Left lung (tissue), 10 donors: ENCODE measurements around the gene ARHGAP5. TPM values are rescaled to one million over a fixed set of nuclear protein-coding genes. Genes with fewer than 3 reads are reported as not detected.

Source experiments
- ATAC-seq: fragments of 200-7000 bp; cut with Tn5 transposase; one replicate; pipeline ENCODE4 v1.9.1; 2020; ENCODE audit warnings: moderate library complexity
- DNase-seq, 4 donors: peaks; one replicate each; pipeline ENCODE4 v3.0.0-alpha.2; 2013 to 2020
- H3K27ac ChIP-seq, 2 donors: fragments of 200-600 bp; sonication (generic) in 1 of 2; one replicate each; pipeline versions ENCODE4 v1.5.0 to v1.8.0; 2020 to 2021
- H3K27me3 ChIP-seq, 2 donors: fragments of 200-600 bp; sonication (generic) in 1 of 2; one replicate each; pipeline versions ENCODE4 v1.5.0 to v1.8.0; 2020 to 2021
- H3K36me3 ChIP-seq, 2 donors: fragments of 200-600 bp; sonication (generic) in 1 of 2; one replicate each; pipeline versions ENCODE4 v1.5.0 to v1.8.0; 2020 to 2021
- H3K4me1 ChIP-seq, 2 donors: fragments of 200-600 bp; one replicate each; pipeline ENCODE4 v1.8.0; 2021
- H3K4me3 ChIP-seq, 2 donors: fragments of 200-600 bp; sonication (generic) in 1 of 2; one replicate each; pipeline versions ENCODE4 v1.5.0 to v1.8.0; 2020 to 2021; ENCODE audit warnings: mild to moderate bottlenecking in 1 of 2
- H3K9me3 ChIP-seq, 2 donors: fragments of 200-600 bp; sonication (generic) in 1 of 2; one replicate each; pipeline versions ENCODE4 v1.5.0 to v1.8.0; 2020 to 2021
- CTCF ChIP-seq, 2 donors: fragments of 200-600 bp; sonication (generic) in 1 of 2; IDR thresholded peaks; one replicate each; pipeline versions ENCODE4 v1.5.0 to v1.8.0; 2021; ENCODE audit warnings: antibody characterized with exemption in 2 of 2
- intact Hi-C, 2 donors: fragments of 100-400 bp; cut with DNase I; formaldehyde crosslinking; loops; one replicate each; pipeline versions ENCODE4 v1.11.2 to v1.14.2; 2022
- polyA plus RNA-seq, 6 donors: library from polyadenylated mRNA; unstranded; fragments of 120-200 nt; gene quantifications; one replicate each; pipeline ENCODE4 v1.2.1, GENCODE V29; 2013; ENCODE audit not compliant: insufficient read length in 6 of 6
- total RNA-seq, 2 donors: library from RNA; stranded (reverse); fragmentation: NEBNext Ultra II Directional; extraction: Animal tissue kit (Norgen Biotek cat#: 25700); gene quantifications; one replicate each; pipeline ENCODE4 v1.2.1, GENCODE V29; 2021
- donor health status: DM: no; HTN: yes; CAD: no.
- donor health status: DM: no; HTN: no; CAD: no.

ARHGAP5 gene
- total and polyA plus RNA-seq, 8 donors: 74.4 to 103 (median 91.4) TPM

- no peaks in the 10 kb centered on the region for H3K36me3 ChIP-seq
- DNase-seq: no peak
- intact Hi-C loops: loop anchor here in 1 of 2 donors (5.0 kb wide), 1 partner anchor 177 kb away; no protein-coding TSS in a partner anchor
Measured at GRCh38 chr14:32074887-32075572, 2.1 kb upstream of the ARHGAP5 start.

GRCh38 chr14:32075672-32076277 is 1.3 kb upstream of the ARHGAP5 start:
- H3K27me3 ChIP-seq: no peaks in the 10 kb centered on the region
- intact Hi-C loops: no loop called here
- DNase-seq (peak in 3 of 4 donors; percentile 21 to 83 (median 64)), ATAC-seq (peak; percentile 19)
- H3K9me3 ChIP-seq: no peaks in the 10 kb centered on the region
- peak overlapping the region; percentile 91 to 97 for H3K27ac ChIP-seq
- peak overlapping the region; percentile 58 to 90 for H3K4me3 ChIP-seq
- peaks cover 0 to 30% of the 10 kb centered on the region in 2 donors for H3K4me1 ChIP-seq
- H3K36me3 ChIP-seq: no peaks in the 10 kb centered on the region
- no peak for TF ChIP-seq CTCF (IDR thresholded peaks at IDR 0.05)

More at GRCh38 chr14:32074887-32075572, 2.1 kb upstream of the ARHGAP5 start:
- no peaks in the 10 kb centered on the region for H3K27me3 ChIP-seq
- peaks cover 0 to 23% of the 10 kb centered on the region in 2 donors for H3K4me1 ChIP-seq
- no peak for ATAC-seq
- H3K27ac ChIP-seq: peak overlapping the region; percentile 91 to 97
- no peak for TF ChIP-seq CTCF (IDR thresholded peaks at IDR 0.05)
- H3K9me3 ChIP-seq: no peaks in the 10 kb centered on the region
- peak overlapping the region; percentile 58 to 90 for H3K4me3 ChIP-seq

- no peaks in the 10 kb centered on the region for H3K27me3 ChIP-seq
- no peaks in the 10 kb centered on the region for H3K36me3 ChIP-seq
- no peaks in the 10 kb centered on the region for H3K9me3 ChIP-seq
- peak overlapping the region; percentile 81 to 90 for H3K4me3 ChIP-seq
- TF ChIP-seq CTCF (IDR thresholded peaks at IDR 0.05): no peak
- H3K4me1 ChIP-seq: peaks cover 0 to 36% of the 10 kb centered on the region in 2 donors
- peak; percentile 95 to 99 (median 96) for DNase-seq
- peak; percentile 90 for ATAC-seq
- intact Hi-C loops: no loop called here
- H3K27ac ChIP-seq: peak overlapping the region; percentile 91 to 99
Measured at GRCh38 chr14:32076278-32077080, 625 bp upstream of the ARHGAP5 start.

- H3K27me3 ChIP-seq: no peaks in the 10 kb centered on the region
- H3K9me3 ChIP-seq: no peaks in the 10 kb centered on the region
- peak overlapping the region; percentile 81 to 90 for H3K4me3 ChIP-seq
- peaks cover 2 to 42% of the 10 kb centered on the region in 2 donors for H3K4me1 ChIP-seq
- H3K27ac ChIP-seq: peak overlapping the region; percentile 91 to 99
- DNase-seq (peak; percentile 34 to 75 (median 47)), ATAC-seq (peak; percentile 32)
- intact Hi-C loops: no loop called here
- H3K36me3 ChIP-seq: no peaks in the 10 kb centered on the region
- no peak for TF ChIP-seq CTCF (IDR thresholded peaks at IDR 0.05)
Measured at GRCh38 chr14:32078023-32078857, 1.1 kb downstream of the ARHGAP5 start.
